Activated CD4-positive, alpha-beta T cell treated with anti-CD3 and anti-CD28 coated beads, Interleukin-2, amount 10 ng/mL, durations not matched to agents 7 days and 5 days (primary cell): ENCODE data around the gene ARHGEF37. TPM values are rescaled to one million over a fixed set of nuclear protein-coding genes. Genes with fewer than 3 reads are reported as not detected.

ENCODE experiments used
- CTCF ChIA-PET: fragments of 350-600 bp; sonication (Branson Sonifier 250); formaldehyde crosslinking; loops from one replicate; lab custom pipeline; 2021; ENCODE audit warnings: antibody characterized with exemption; lab: Charles Lee
- POLR2A ChIA-PET: fragments of 350-600 bp; sonication (Branson Sonifier 250); formaldehyde crosslinking; loops from one replicate; lab custom pipeline; 2021; ENCODE audit warnings: antibody characterized with exemption; lab: Charles Lee
- DNase-seq: peaks from one replicate; pipeline ENCODE4 v3.0.0-alpha.2; 2020
- H3K27ac Mint-ChIP-seq: one replicate; pipeline ENCODE4 v1.8.0; 2021; ENCODE audit warnings: mild to moderate bottlenecking, moderate library complexity, mixed read lengths
- H3K27me3 Mint-ChIP-seq: one replicate; pipeline ENCODE4 v1.8.0; 2021; ENCODE audit warnings: mixed read lengths
- H3K36me3 Mint-ChIP-seq: one replicate; pipeline ENCODE4 v1.8.0; 2021; ENCODE audit warnings: low read depth, mixed read lengths
- H3K4me1 Mint-ChIP-seq: one replicate; pipeline ENCODE4 v1.8.0; 2021; ENCODE audit warnings: mixed read lengths
- H3K4me3 Mint-ChIP-seq: one replicate; pipeline ENCODE4 v1.8.0; 2021; ENCODE audit warnings: mild to moderate bottlenecking, moderate library complexity, mixed read lengths
- H3K9me3 Mint-ChIP-seq: one replicate; pipeline ENCODE4 v1.8.0; 2021; ENCODE audit warnings: mixed read lengths
- total RNA-seq, 2 experiments: library from RNA; stranded (reverse); gene quantifications; one replicate each; pipeline ENCODE4 v1.2.3, GENCODE V29; 2021

ARHGEF37 gene
- total RNA-seq, 2 experiments from 2014 or later, result 0.37 to 0.52 TPM

GRCh38 chr5:149572576-149573231, 8.6 kb upstream of the ARHGEF37 start:
- Mint-ChIP-seq H3K4me3 (no peak overlapping the region), H3K27ac (no peak overlapping the region), H3K27me3 (no peaks in the 10 kb centered on the region), H3K4me1 (peaks cover 12% of the 10 kb centered on the region), H3K9me3 (peaks cover 3% of the 10 kb centered on the region), H3K36me3 (peaks cover 6% of the 10 kb centered on the region)
- ChIA-PET CTCF (no interaction called here), POLR2A (no interaction called here)
- no peak for DNase-seq

- H3K27me3 Mint-ChIP-seq, result no peaks in the 10 kb centered on the region
- CTCF ChIA-PET, result interaction anchor here (1.0 to 1.6 kb wide), 4 partner anchors 15 to 196 kb away, joined by 3 to 4 read pairs (median 3); partner anchors contain the start of gene IL17B
- no peak for DNase-seq
- POLR2A ChIA-PET, result no interaction called here
- peaks cover 12% of the 10 kb centered on the region for H3K4me1 Mint-ChIP-seq
- no peak overlapping the region for H3K27ac Mint-ChIP-seq
- H3K4me3 Mint-ChIP-seq, result no peak overlapping the region
- H3K9me3 Mint-ChIP-seq, result peaks cover 3% of the 10 kb centered on the region
- peaks cover 6% of the 10 kb centered on the region for H3K36me3 Mint-ChIP-seq
These were observed 6.2 kb upstream of the ARHGEF37 start for GRCh38 chr5:149575131-149575530.

GRCh38 chr5:149576021-149576420, 5.3 kb upstream of the ARHGEF37 start:
- peak; percentile 22 for DNase-seq
- H3K27ac Mint-ChIP-seq, result peak overlapping the region; percentile 83
- CTCF ChIA-PET, result interaction anchor here (0.6 to 1.6 kb wide), 7 partner anchors 15 to 222 kb away, joined by 3 to 7 read pairs (median 3); partner anchors contain the start of genes CSNK1A1 and IL17B

GRCh38 chr5:149578896-149579295, 2.4 kb upstream of the ARHGEF37 start:
- H3K27me3 Mint-ChIP-seq, result peaks cover 2% of the 10 kb centered on the region
- no peak overlapping the region for H3K27ac Mint-ChIP-seq
- DNase-seq, result no peak
- H3K4me3 Mint-ChIP-seq, result no peak overlapping the region
- CTCF ChIA-PET, result interaction anchor here (0.5 to 2.8 kb wide), 4 partner anchors 9 to 1085 kb away, joined by 3 to 8 read pairs (median 6); no protein-coding TSS in a partner anchor
- POLR2A ChIA-PET, result no interaction called here
- H3K4me1 Mint-ChIP-seq, result peaks cover 25% of the 10 kb centered on the region
- peaks cover 6% of the 10 kb centered on the region for H3K36me3 Mint-ChIP-seq
- H3K9me3 Mint-ChIP-seq, result peaks cover 3% of the 10 kb centered on the region

More at GRCh38 chr5:149576021-149576420, 5.3 kb upstream of the ARHGEF37 start:
- POLR2A ChIA-PET, result no interaction called here
- Mint-ChIP-seq H3K9me3 (peaks cover 3% of the 10 kb centered on the region), H3K4me1 (peaks cover 20% of the 10 kb centered on the region), H3K27me3 (no peaks in the 10 kb centered on the region), H3K36me3 (peaks cover 6% of the 10 kb centered on the region), H3K4me3 (no peak overlapping the region)

- DNase-seq, result no peak
- Mint-ChIP-seq H3K27ac (no peak overlapping the region), H3K4me3 (peak overlapping the region; percentile 56), H3K4me1 (peaks cover 22% of the 10 kb centered on the region), H3K36me3 (peaks cover 6% of the 10 kb centered on the region), H3K9me3 (peaks cover 3% of the 10 kb centered on the region), H3K27me3 (peaks cover 2% of the 10 kb centered on the region)
- CTCF ChIA-PET, result interaction anchor here (1.2 to 2.8 kb wide), 5 partner anchors 10 to 30 kb away, joined by 4 to 8 read pairs (median 6); partner anchors contain the start of gene CSNK1A1
- POLR2A ChIA-PET, result interaction anchor here (0.6 kb wide), 1 partner anchor 235 kb away, joined by 3 read pairs; no protein-coding TSS in a partner anchor
These were observed 498 bp upstream of the ARHGEF37 start for GRCh38 chr5:149580808-149581191.

- H3K27ac Mint-ChIP-seq, result no peak overlapping the region
- H3K4me1 Mint-ChIP-seq, result peaks cover 13% of the 10 kb centered on the region
- H3K27me3 Mint-ChIP-seq, result peaks cover 5% of the 10 kb centered on the region
- ChIA-PET POLR2A (no interaction called here), CTCF (interaction anchor here (1.1 to 2.8 kb wide), 6 partner anchors 9 to 36 kb away, joined by 3 to 8 read pairs (median 5); partner anchors contain the start of gene CSNK1A1)
- H3K36me3 Mint-ChIP-seq, result peaks cover under 1% of the 10 kb centered on the region
- H3K4me3 Mint-ChIP-seq, result peak overlapping the region; percentile 63
- no peaks in the 10 kb centered on the region for H3K9me3 Mint-ChIP-seq
- no peak for DNase-seq
These were observed 852 bp downstream of the ARHGEF37 start for GRCh38 chr5:149581931-149582768.

- Mint-ChIP-seq H3K36me3 (no peaks in the 10 kb centered on the region), H3K9me3 (no peaks in the 10 kb centered on the region), H3K27ac (no peak overlapping the region), H3K27me3 (peaks cover 5% of the 10 kb centered on the region), H3K4me3 (no peak overlapping the region), H3K4me1 (peaks cover 13% of the 10 kb centered on the region)
- no peak for DNase-seq
- ChIA-PET CTCF (interaction anchor here (0.7 to 1.4 kb wide), 2 partner anchors 15 to 21 kb away, joined by 3 to 4 read pairs; no protein-coding TSS in a partner anchor), POLR2A (no interaction called here)
These were observed 2.1 kb downstream of the ARHGEF37 start for GRCh38 chr5:149583394-149583793.

GRCh38 chr5:149584121-149584520, 2.8 kb downstream of the ARHGEF37 start:
- H3K27me3 Mint-ChIP-seq, result peaks cover 5% of the 10 kb centered on the region
- no peak overlapping the region for H3K4me3 Mint-ChIP-seq
- peaks cover 13% of the 10 kb centered on the region for H3K4me1 Mint-ChIP-seq
- no peak for DNase-seq
- H3K27ac Mint-ChIP-seq, result no peak overlapping the region
- H3K36me3 Mint-ChIP-seq, result no peaks in the 10 kb centered on the region
- no peaks in the 10 kb centered on the region for H3K9me3 Mint-ChIP-seq
- POLR2A ChIA-PET, result no interaction called here
- CTCF ChIA-PET, result no interaction called here

- no peaks in the 10 kb centered on the region for H3K9me3 Mint-ChIP-seq
- no peak for DNase-seq
- H3K4me3 Mint-ChIP-seq, result no peak overlapping the region
- H3K36me3 Mint-ChIP-seq, result no peaks in the 10 kb centered on the region
- H3K27me3 Mint-ChIP-seq, result peaks cover 5% of the 10 kb centered on the region
- H3K4me1 Mint-ChIP-seq, result peaks cover 7% of the 10 kb centered on the region
- ChIA-PET POLR2A (no interaction called here), CTCF (no interaction called here)
- no peak overlapping the region for H3K27ac Mint-ChIP-seq
These were observed 4.6 kb downstream of the ARHGEF37 start for GRCh38 chr5:149585910-149586309.

- H3K36me3 Mint-ChIP-seq, result no peaks in the 10 kb centered on the region
- no peak overlapping the region for H3K4me3 Mint-ChIP-seq
- ChIA-PET CTCF (interaction anchor here (0.9 to 2.9 kb wide), 3 partner anchors 7 to 118 kb away, joined by 3 to 8 read pairs (median 3); no protein-coding TSS in a partner anchor), POLR2A (no interaction called here)
- no peak for DNase-seq
- no peak overlapping the region for H3K27ac Mint-ChIP-seq
- H3K27me3 Mint-ChIP-seq, result peaks cover 2% of the 10 kb centered on the region
- H3K4me1 Mint-ChIP-seq, result no peaks in the 10 kb centered on the region
- no peaks in the 10 kb centered on the region for H3K9me3 Mint-ChIP-seq
These were observed 5.5 kb downstream of the ARHGEF37 start for GRCh38 chr5:149586708-149587318.

- H3K4me1 Mint-ChIP-seq, result no peaks in the 10 kb centered on the region
- POLR2A ChIA-PET, result no interaction called here
These were observed 7.6 kb downstream of the ARHGEF37 start for GRCh38 chr5:149588936-149589335.

GRCh38 chr5:149593370-149593769, 12.1 kb downstream of the ARHGEF37 start:
- Mint-ChIP-seq H3K4me3 (no peak overlapping the region), H3K27ac (no peak overlapping the region), H3K27me3 (peaks cover 4% of the 10 kb centered on the region), H3K9me3 (no peaks in the 10 kb centered on the region), H3K4me1 (no peaks in the 10 kb centered on the region), H3K36me3 (no peaks in the 10 kb centered on the region)
- CTCF ChIA-PET, result interaction anchor here (1.8 kb wide), 1 partner anchor 14 kb away, joined by 5 read pairs; no protein-coding TSS in a partner anchor
- no peak for DNase-seq
- POLR2A ChIA-PET, result no interaction called here

More at GRCh38 chr5:149588936-149589335, 7.6 kb downstream of the ARHGEF37 start:
- H3K36me3 Mint-ChIP-seq, result no peaks in the 10 kb centered on the region
- CTCF ChIA-PET, result interaction anchor here (0.7 to 2.9 kb wide), 3 partner anchors 9 to 34 kb away, joined by 3 to 8 read pairs (median 3); no protein-coding TSS in a partner anchor
- no peaks in the 10 kb centered on the region for H3K9me3 Mint-ChIP-seq
- H3K4me3 Mint-ChIP-seq, result no peak overlapping the region
- peaks cover 2% of the 10 kb centered on the region for H3K27me3 Mint-ChIP-seq
- DNase-seq, result no peak
- H3K27ac Mint-ChIP-seq, result no peak overlapping the region
